K562 (cell line): Measurements from ENCODE around the gene EIF5A2. TPM values are rescaled to one million over a fixed set of nuclear protein-coding genes. Genes with fewer than 3 reads are reported as not detected.

Experiments
- BACH1 ChIP-seq: fragments of 200-800 bp; sonication (Bioruptor generic); IDR thresholded peaks from 2 replicates; pipeline ENCODE4 v1.6.1; 2016; ENCODE audit warnings: missing genetic modification characterization, missing compliant biosample characterization
- CREB1 ChIP-seq, 2 experiments: sonication (generic) in 1 of 2; formaldehyde crosslinking in 1 of 2; IDR thresholded peaks; 2 replicates each; pipeline versions ENCODE4 v1.6.1 to v1.8.0; 2012 to 2022; ENCODE audit warnings: inconsistent platforms in 1 of 2, mild to moderate bottlenecking in 1 of 2, missing genetic modification reagents in 1 of 2, moderate library complexity in 1 of 2
- CREBBP ChIP-seq: IDR thresholded peaks from one replicate; pipeline ENCODE4 v1.6.1; 2012; ENCODE audit warnings: low read depth, mild to moderate bottlenecking, control low read depth, inconsistent platforms, low read length
- DMBX1 ChIP-seq: fragments of 250-450 bp; sonication (Bioruptor Pico); IDR thresholded peaks from 2 replicates; pipeline ENCODE4 v1.8.0; 2022; ENCODE audit warnings: inconsistent platforms, mild to moderate bottlenecking, moderate library complexity, borderline replicate concordance
- EGR1 ChIP-seq: fragments of 450-650 bp; conservative IDR thresholded peaks from 2 replicates; pipeline ENCODE4 v1.6.1; 2017; ENCODE audit warnings: mild to moderate bottlenecking
- ETV1 ChIP-seq: fragments of 450-650 bp; conservative IDR thresholded peaks from 2 replicates; pipeline ENCODE4 v1.6.1; 2016; ENCODE audit warnings: missing genetic modification characterization, control low read depth, low read depth, missing compliant biosample characterization
- FIP1L1 ChIP-seq: fragments of 200-400 bp; formaldehyde crosslinking; IDR thresholded peaks from 2 replicates; pipeline ENCODE4 v1.6.1; 2018; ENCODE audit warnings: mild to moderate bottlenecking, low read depth, low read length; ENCODE audit not compliant: poor library complexity, severe bottlenecking
- FOXK1 ChIP-seq: sonication (generic); formaldehyde crosslinking; IDR thresholded peaks from 2 replicates; pipeline ENCODE4 v1.8.0; 2022; ENCODE audit warnings: missing genetic modification reagents, mild to moderate bottlenecking, borderline replicate concordance
- KDM5B ChIP-seq: fragments of 200-600 bp; sonication (generic); IDR thresholded peaks from 2 replicates; pipeline ENCODE4 v1.6.1; 2012; ENCODE audit warnings: low read depth, mild to moderate bottlenecking, moderate library complexity, low read length, control low read depth, inconsistent platforms; ENCODE audit not compliant: insufficient replicate concordance
- LARP7 ChIP-seq: fragments of 450-650 bp; IDR thresholded peaks from 2 replicates; pipeline ENCODE4 v1.6.1; 2016
- NRF1 ChIP-seq, 2 experiments: fragments of 450-650 bp; IDR thresholded peaks in 1 of 2; conservative IDR thresholded peaks in 1 of 2; 2 replicates each; pipeline ENCODE4 v1.6.1; 2014; ENCODE audit warnings: mild to moderate bottlenecking in 2 of 2
- OTX1 ChIP-seq: fragments of 450-650 bp; formaldehyde crosslinking; IDR thresholded peaks from 2 replicates; pipeline ENCODE4 v1.4.0; 2022; ENCODE audit warnings: mild to moderate bottlenecking
- POLR2AphosphoS2 ChIP-seq: IDR thresholded peaks from 2 replicates; pipeline ENCODE4 v1.6.1; 2012; ENCODE audit warnings: low read length, improper control_type of control experiment
- RAD51 ChIP-seq: fragments of 450-650 bp; IDR thresholded peaks from 2 replicates; pipeline ENCODE4 v1.7.1; 2016; ENCODE audit warnings: low read depth, mild to moderate bottlenecking, borderline replicate concordance
- RHOXF2B ChIP-seq: fragments of 250-450 bp; sonication (Bioruptor Pico); conservative IDR thresholded peaks from 2 replicates; pipeline ENCODE4 v1.5.1; 2021
- SAP30 ChIP-seq: fragments of 200-600 bp; sonication (generic); IDR thresholded peaks from 2 replicates; pipeline ENCODE4 v1.6.1; 2012; ENCODE audit warnings: borderline replicate concordance, low read depth, mild to moderate bottlenecking, moderate library complexity, low read length, control low read depth, inconsistent platforms; ENCODE audit not compliant: insufficient read depth, poor library complexity, severe bottlenecking
- SMARCC2 ChIP-seq: fragments of 450-650 bp; IDR thresholded peaks from 2 replicates; pipeline ENCODE4 v1.6.1; 2017; ENCODE audit warnings: antibody characterized with exemption, moderate library complexity, mild to moderate bottlenecking, low read depth
- TCFL5 ChIP-seq: fragments of 250-450 bp; sonication (Bioruptor Pico); conservative IDR thresholded peaks from 2 replicates; pipeline ENCODE4 v1.6.1; 2021; ENCODE audit warnings: mild to moderate bottlenecking, moderate library complexity, matching md5 sums
- ZNF143 ChIP-seq: sonication (generic); formaldehyde crosslinking; IDR thresholded peaks from 2 replicates; pipeline ENCODE4 v1.9.0; 2022; ENCODE audit warnings: mild to moderate bottlenecking, missing genetic modification reagents
- ZNF24 ChIP-seq: fragments of 450-650 bp; IDR thresholded peaks from 2 replicates; pipeline ENCODE4 v1.6.1; 2016
- ZNF431 ChIP-seq: sonication (generic); formaldehyde crosslinking; IDR thresholded peaks from 2 replicates; pipeline ENCODE4 v1.8.0; 2022; ENCODE audit warnings: mild to moderate bottlenecking, missing genetic modification reagents
- polyA plus RNA-seq, 8 experiments: library from polyadenylated mRNA; depleted of rRNA in 4 of 8; stranded (reverse) in 5 of 8; unstranded in 3 of 8; fragments of >200 nt; fragmentation: Nextera tagmentation in 2 of 8; fragmentation: Illumina TruSeq in 1 of 8; extraction: Ambion mirVana in 2 of 8; extraction: Trizol in 1 of 8; gene quantifications; 2 replicates each; pipeline versions ENCODE4 v1.2.1 to v1.2.3, GENCODE V29; 2011 to 2014; ENCODE audit warnings: inconsistent platforms in 1 of 8, missing spikeins in 1 of 8
- total RNA-seq, 7 experiments: library from RNA; depleted of rRNA in 6 of 7; stranded (reverse); fragments of >200 nt in 6 of 7; fragmentation: Illumina TruSeq in 2 of 7; extraction: Trizol in 2 of 7; gene quantifications; 2 replicates each; pipeline versions ENCODE4 v1.2.1 to v1.2.3, GENCODE V29; 2011 to 2021; ENCODE audit warnings: low replicate concordance in 1 of 7
- TF ChIP-seq, protein P1 (sequence below): fragments of 250-450 bp; sonication (Bioruptor Pico); IDR thresholded peaks from 2 replicates; pipeline ENCODE4 v1.5.0; 2020; ENCODE audit warnings: mild to moderate bottlenecking, borderline replicate concordance
- TF ChIP-seq, protein P2 (sequence below): fragments of 450-650 bp; formaldehyde crosslinking; conservative IDR thresholded peaks from 2 replicates; pipeline ENCODE4 v1.4.0; 2022; ENCODE audit warnings: mild to moderate bottlenecking, missing genetic modification characterization

The EIF5A2 gene
- total and polyA plus RNA-seq, 9 of the 15 experiments (the other 6 are each of a cell fraction or from before 2014, with no cell fraction given): 3.9 to 18.3 (median 15.9) TPM

DNA sequence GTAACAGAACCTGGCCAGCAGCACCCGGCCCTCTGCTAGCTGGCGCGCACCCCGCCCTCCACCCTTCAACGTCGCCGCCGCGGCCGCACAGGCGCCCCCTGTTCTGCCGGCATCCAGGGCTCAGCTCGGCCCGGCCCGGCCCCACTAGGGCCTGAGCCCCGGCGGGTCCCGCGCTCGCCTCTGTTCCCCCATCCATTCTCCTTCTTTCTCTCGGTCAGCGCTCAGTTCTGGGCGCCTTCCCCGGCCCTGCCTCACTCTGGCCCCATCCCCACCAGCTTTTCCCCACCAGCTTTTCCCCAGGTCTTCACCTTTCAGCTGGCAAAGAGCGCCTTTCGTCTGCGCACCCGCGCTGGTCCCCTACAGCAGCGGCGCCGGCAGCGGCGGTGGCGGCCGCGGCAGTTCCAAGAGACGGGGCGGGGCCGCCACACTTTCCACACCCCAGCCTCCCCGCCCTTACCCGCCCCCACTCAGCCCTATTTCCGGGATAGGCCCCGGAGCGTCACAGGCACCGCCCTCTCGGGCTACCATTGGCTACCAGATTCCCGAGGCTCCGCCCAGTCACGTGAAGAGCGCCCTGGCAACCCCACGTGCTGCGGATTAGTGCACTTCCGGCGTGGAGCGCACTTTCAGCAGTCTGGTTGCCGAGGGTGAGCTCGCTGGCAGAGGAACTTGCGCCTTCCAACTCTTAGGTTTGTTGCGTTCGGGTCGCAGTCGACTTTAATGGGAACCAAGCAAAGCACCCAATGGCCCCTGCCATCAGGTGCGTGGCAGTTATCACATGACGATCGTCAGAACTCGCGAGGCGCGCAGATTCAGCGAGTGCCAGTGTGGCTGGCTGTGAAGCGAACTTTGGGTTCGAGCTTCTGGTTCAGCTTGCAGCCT, at the start of gene EIF5A2 (continued):
- 0 out of 2 replicates have a peak, but pooled peaks have one; percentile 31 for TF ChIP-seq ZNF143
- no peak for TF ChIP-seq BACH1 (tag)
- TF ChIP-seq NRF1 (conservative IDR thresholded peaks at IDR 0.05 in 1 of 2, IDR thresholded peaks at IDR 0.05 in 1 of 2): peak; percentile 83 to 84
- TF ChIP-seq, protein P1, sequence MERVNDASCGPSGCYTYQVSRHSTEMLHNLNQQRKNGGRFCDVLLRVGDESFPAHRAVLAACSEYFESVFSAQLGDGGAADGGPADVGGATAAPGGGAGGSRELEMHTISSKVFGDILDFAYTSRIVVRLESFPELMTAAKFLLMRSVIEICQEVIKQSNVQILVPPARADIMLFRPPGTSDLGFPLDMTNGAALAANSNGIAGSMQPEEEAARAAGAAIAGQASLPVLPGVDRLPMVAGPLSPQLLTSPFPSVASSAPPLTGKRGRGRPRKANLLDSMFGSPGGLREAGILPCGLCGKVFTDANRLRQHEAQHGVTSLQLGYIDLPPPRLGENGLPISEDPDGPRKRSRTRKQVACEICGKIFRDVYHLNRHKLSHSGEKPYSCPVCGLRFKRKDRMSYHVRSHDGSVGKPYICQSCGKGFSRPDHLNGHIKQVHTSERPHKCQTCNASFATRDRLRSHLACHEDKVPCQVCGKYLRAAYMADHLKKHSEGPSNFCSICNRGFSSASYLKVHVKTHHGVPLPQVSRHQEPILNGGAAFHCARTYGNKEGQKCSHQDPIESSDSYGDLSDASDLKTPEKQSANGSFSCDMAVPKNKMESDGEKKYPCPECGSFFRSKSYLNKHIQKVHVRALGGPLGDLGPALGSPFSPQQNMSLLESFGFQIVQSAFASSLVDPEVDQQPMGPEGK (CRISPR knock-in tag): no peak
- no peak for TF ChIP-seq CREBBP
- peak; percentile 99 for TF ChIP-seq ETV1 (tag)
- TF ChIP-seq EGR1: peak; percentile 78
- no peak for TF ChIP-seq RHOXF2B
- TF ChIP-seq FOXK1 (CRISPR knock-in tag): no peak
- no peak for TF ChIP-seq LARP7
- no peak for TF ChIP-seq TCFL5 (CRISPR knock-in tag)
- TF ChIP-seq ZNF24: no peak
- TF ChIP-seq DMBX1: peak; percentile 20; the same call in 1 of the 2 replicates
- TF ChIP-seq POLR2AphosphoS2: no peak
- TF ChIP-seq, protein P2, sequence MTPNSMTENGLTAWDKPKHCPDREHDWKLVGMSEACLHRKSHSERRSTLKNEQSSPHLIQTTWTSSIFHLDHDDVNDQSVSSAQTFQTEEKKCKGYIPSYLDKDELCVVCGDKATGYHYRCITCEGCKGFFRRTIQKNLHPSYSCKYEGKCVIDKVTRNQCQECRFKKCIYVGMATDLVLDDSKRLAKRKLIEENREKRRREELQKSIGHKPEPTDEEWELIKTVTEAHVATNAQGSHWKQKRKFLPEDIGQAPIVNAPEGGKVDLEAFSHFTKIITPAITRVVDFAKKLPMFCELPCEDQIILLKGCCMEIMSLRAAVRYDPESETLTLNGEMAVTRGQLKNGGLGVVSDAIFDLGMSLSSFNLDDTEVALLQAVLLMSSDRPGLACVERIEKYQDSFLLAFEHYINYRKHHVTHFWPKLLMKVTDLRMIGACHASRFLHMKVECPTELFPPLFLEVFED (CRISPR knock-in tag): no peak
- peak; percentile 76 for TF ChIP-seq KDM5B
- peak; percentile 97 for TF ChIP-seq RAD51
- no peak for TF ChIP-seq SAP30
- TF ChIP-seq ZNF431 (CRISPR knock-in tag): peak; percentile 61; the same call in 1 of the 2 replicates
- no peak for TF ChIP-seq FIP1L1
- no peak for TF ChIP-seq SMARCC2
- peak; percentile 78 for TF ChIP-seq CREB1 (IDR thresholded peaks at IDR 0.05)
- TF ChIP-seq CREB1 (CRISPR knock-in tag; IDR thresholded peaks at IDR 0.05): peak; percentile 76
- no peak for TF ChIP-seq OTX1 (CRISPR knock-in tag)
